Smooth muscle cell of trachea (primary cell): ENCODE results near the gene MTMR12. TPM values are rescaled to one million over a fixed set of nuclear protein-coding genes. Genes with fewer than 3 reads are reported as not detected.

Source experiments
- total RNA-seq: library from RNA; depleted of rRNA; stranded (reverse); fragments of >200 nt; gene quantifications from 2 replicates; pipeline ENCODE4 v1.2.1, GENCODE V29; 2014

Gene MTMR12, protein sequence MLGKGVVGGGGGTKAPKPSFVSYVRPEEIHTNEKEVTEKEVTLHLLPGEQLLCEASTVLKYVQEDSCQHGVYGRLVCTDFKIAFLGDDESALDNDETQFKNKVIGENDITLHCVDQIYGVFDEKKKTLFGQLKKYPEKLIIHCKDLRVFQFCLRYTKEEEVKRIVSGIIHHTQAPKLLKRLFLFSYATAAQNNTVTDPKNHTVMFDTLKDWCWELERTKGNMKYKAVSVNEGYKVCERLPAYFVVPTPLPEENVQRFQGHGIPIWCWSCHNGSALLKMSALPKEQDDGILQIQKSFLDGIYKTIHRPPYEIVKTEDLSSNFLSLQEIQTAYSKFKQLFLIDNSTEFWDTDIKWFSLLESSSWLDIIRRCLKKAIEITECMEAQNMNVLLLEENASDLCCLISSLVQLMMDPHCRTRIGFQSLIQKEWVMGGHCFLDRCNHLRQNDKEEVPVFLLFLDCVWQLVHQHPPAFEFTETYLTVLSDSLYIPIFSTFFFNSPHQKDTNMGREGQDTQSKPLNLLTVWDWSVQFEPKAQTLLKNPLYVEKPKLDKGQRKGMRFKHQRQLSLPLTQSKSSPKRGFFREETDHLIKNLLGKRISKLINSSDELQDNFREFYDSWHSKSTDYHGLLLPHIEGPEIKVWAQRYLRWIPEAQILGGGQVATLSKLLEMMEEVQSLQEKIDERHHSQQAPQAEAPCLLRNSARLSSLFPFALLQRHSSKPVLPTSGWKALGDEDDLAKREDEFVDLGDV
- total RNA-seq: 20.3 and 27.8 TPM in 2 replicates

GRCh38 chr5:32312595-32313332 is at the start of gene MTMR12:
Gene MTMR12, minus strand, starts transcription at chr5:32312939. Its CDS starts 101 bp downstream, at chr5:32312838.

Other genes starting within 250 kb of the MTMR12 start
- gene GOLPH3, start 138.6 kb downstream of the MTMR12 start, total RNA-seq: 103 and 142 TPM in 2 replicates
- gene ZFR, start 131.8 kb upstream of the MTMR12 start, total RNA-seq: 76.1 and 84.8 TPM in 2 replicates